ENCODE data around the gene EEFSEC.

- TF ChIP-seq CTCF (conservative IDR thresholded peaks at IDR 0.05; ENCODE audit: low read depth in 2 of 2) (no peak), POLR2AphosphoS5 (IDR thresholded peaks at IDR 0.05; ENCODE audit: low read depth) (no peak), EZH2 (IDR thresholded peaks at IDR 0.05; ENCODE audit: low read depth, unreplicated experiment) (no peak), STAT1 (IDR thresholded peaks at IDR 0.05; ENCODE audit: unreplicated experiment) (no peak), EZH2phosphoT487 (IDR thresholded peaks at IDR 0.05; ENCODE audit: unreplicated experiment) (no peak), ZNF331 (CRISPR knock-in tag; IDR thresholded peaks at IDR 0.05; ENCODE audit: low read depth) (no peak), CREB1 (CRISPR knock-in tag; IDR thresholded peaks at IDR 0.05; ENCODE audit: low read depth) (no peak), REST (IDR thresholded peaks at IDR 0.05; ENCODE audit: unreplicated experiment) (no peak), ETS1 (IDR thresholded peaks at IDR 0.05) (no peak)
Observed at GRCh38 chr3:128355543-128355919, 202.2 kb downstream of the EEFSEC start.
